A549 treated with AZD9567 at 1 μM for 4 hours (cell line): Measurements from ENCODE around the gene ZNF679. TPM values are rescaled to one million over a fixed set of nuclear protein-coding genes. Genes with fewer than 3 reads are reported as not detected.

ENCODE experiments used
- total RNA-seq: library from RNA; stranded (reverse); fragments of 200-300 nt; extraction: Qiagen RNA extraction; gene quantifications from 5 replicates; pipeline ENCODE4 v1.2.3, GENCODE V29; 2022; ENCODE audit not compliant: insufficient read depth

ZNF679 gene
- total RNA-seq: not detected in 5 replicates

GRCh38 chr7:64228174-64228573 is at the start of gene ZNF679:
Gene ZNF679 (plus strand): TSS chr7:64228474. CDS start chr7:64249118, 20,644 bp downstream.

GRCh38 chr7:64206903-64207302 is 21.4 kb upstream of the ZNF679 start, which contains the start of gene ZNF735:
Gene ZNF735 (plus strand): TSS chr7:64207203. CDS start chr7:64207203, 0 bp downstream.

GRCh38 chr7:64313740-64314491 is 85.6 kb downstream of the ZNF679 start, which contains the start of gene ZNF736:
Gene ZNF736 (plus strand): TSS chr7:64313961. CDS start chr7:64314151, 190 bp downstream.

Other genes with a start within 250 kb of the ZNF679 start
- not detected in 5 replicates for gene ZNF722, start 229.6 kb upstream of the ZNF679 start, total RNA-seq
- gene ZNF727, start 183.0 kb upstream of the ZNF679 start, total RNA-seq: not detected in 5 replicates
- not detected in 5 replicates for gene ZNF735, start 21.3 kb upstream of the ZNF679 start, total RNA-seq
- gene ZNF736, start 85.5 kb downstream of the ZNF679 start, total RNA-seq: 0.01 TPM in 2 of 5 replicates, not detected in the others